Activated CD4-positive, alpha-beta T cell treated with anti-CD3 and anti-CD28 coated beads, Interleukin-2, amount 10 ng/mL, durations not matched to agents 24 days and 14 days (primary cell): ENCODE results near the gene NRXN3. TPM values are rescaled to one million over a fixed set of nuclear protein-coding genes. Genes with fewer than 3 reads are reported as not detected.

Source experiments
- DNase-seq: peaks from one replicate; pipeline ENCODE4 v3.0.0; 2022
- H3K27ac Mint-ChIP-seq: one replicate; pipeline ENCODE4 v1.8.0; 2022; ENCODE audit warnings: mild to moderate bottlenecking, mixed read lengths
- H3K27me3 Mint-ChIP-seq: one replicate; pipeline ENCODE4 v1.8.0; 2022; ENCODE audit warnings: mixed read lengths
- H3K36me3 Mint-ChIP-seq: one replicate; pipeline ENCODE4 v1.8.0; 2022; ENCODE audit warnings: low read depth, mild to moderate bottlenecking, mixed read lengths
- H3K4me1 Mint-ChIP-seq: one replicate; pipeline ENCODE4 v1.8.0; 2021; ENCODE audit warnings: mixed read lengths
- H3K4me3 Mint-ChIP-seq: one replicate; pipeline ENCODE4 v1.8.0; 2022; ENCODE audit warnings: mild to moderate bottlenecking, moderate library complexity, mixed read lengths
- H3K9me3 Mint-ChIP-seq: one replicate; pipeline ENCODE4 v1.8.0; 2021; ENCODE audit warnings: mixed read lengths
- intact Hi-C: fragments of 100-400 bp; cut with micrococcal nuclease; formaldehyde crosslinking; loops from one replicate; pipeline ENCODE4 v1.15.1; 2023
- total RNA-seq: library from RNA; stranded (reverse); gene quantifications from 2 replicates; pipeline ENCODE4 v1.2.3, GENCODE V29; 2022

The NRXN3 gene
- total RNA-seq, 1 donor from 2014 or later = not detected

DNA sequence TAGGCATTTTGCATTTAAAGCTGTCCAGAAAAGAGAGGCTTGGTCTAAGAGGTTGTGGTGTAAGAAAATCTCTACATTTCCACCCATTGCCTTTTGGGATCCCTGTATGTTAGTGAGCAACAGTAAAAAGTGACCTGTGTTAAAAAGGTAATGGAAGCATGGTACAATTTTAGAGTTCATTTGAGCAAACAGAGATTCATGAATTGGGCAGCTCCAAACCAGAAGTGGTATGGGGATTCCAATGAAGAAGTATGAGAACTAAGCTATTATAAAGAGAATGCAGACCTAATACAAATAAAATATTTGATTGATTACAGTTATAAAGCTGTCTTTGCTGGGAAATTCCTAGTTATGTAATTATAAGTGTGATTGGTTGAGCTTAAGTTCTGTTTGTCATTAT is 1134.1 kb downstream of the NRXN3 start:
- H3K9me3 Mint-ChIP-seq = no peaks in the 10 kb centered on the region
- DNase-seq = no peak
- H3K4me1 Mint-ChIP-seq = no peaks in the 10 kb centered on the region
- no peak overlapping the region for H3K4me3 Mint-ChIP-seq
- H3K27ac Mint-ChIP-seq = no peak overlapping the region
- H3K36me3 Mint-ChIP-seq = no peaks in the 10 kb centered on the region
- intact Hi-C loops = no loop called here
- H3K27me3 Mint-ChIP-seq = no peaks in the 10 kb centered on the region

DNA sequence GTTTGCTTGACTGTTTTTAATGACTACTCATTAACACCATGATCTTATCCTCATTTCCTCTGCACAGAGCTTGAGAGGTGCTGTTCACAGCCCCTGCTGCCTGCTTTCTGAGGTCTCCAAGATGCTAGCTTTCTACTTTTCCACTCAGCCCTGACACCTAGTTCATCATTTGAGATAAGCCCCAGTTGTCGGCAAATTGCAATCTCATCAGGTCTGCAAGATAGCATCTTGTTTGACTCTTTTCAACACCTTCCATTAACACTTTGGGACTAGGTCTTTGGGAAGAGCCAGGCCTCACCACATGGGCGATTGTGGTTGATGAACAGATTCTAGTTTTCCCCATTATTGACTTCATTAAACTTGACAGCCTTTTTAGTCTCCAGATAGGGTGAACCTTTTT is 1136.4 kb downstream of the NRXN3 start:
- no peak for DNase-seq
- Mint-ChIP-seq H3K36me3 (no peaks in the 10 kb centered on the region), H3K4me3 (no peak overlapping the region), H3K27ac (no peak overlapping the region), H3K27me3 (no peaks in the 10 kb centered on the region), H3K9me3 (no peaks in the 10 kb centered on the region), H3K4me1 (no peaks in the 10 kb centered on the region)
- intact Hi-C loops = no loop called here

- intact Hi-C loops = no loop called here
- no peaks in the 10 kb centered on the region for H3K4me1 Mint-ChIP-seq
- no peaks in the 10 kb centered on the region for H3K9me3 Mint-ChIP-seq
- H3K27ac Mint-ChIP-seq = no peak overlapping the region
- no peak overlapping the region for H3K4me3 Mint-ChIP-seq
- no peaks in the 10 kb centered on the region for H3K27me3 Mint-ChIP-seq
- no peak for DNase-seq
- no peaks in the 10 kb centered on the region for H3K36me3 Mint-ChIP-seq
Measured at GRCh38 chr14:79318371-79318770, 1148.2 kb downstream of the NRXN3 start.

DNA sequence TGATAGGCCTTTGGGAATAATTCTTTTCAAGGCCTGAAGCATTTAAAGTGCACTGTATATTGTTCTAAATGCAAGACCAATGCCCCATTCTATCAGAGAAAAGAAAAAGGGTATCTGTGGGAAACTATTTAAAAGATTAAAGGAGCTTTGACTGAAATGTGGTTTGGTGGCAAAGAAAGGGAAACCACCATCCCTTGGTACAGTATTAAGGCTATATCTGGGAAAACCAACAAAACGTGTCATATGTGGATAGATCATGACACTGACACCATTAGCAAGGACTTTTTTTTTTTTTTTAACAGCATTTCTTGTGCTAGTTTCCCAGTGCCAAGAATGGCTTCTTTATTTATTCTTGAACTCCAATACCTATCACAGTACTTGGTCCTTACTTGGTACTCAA is 1150.4 kb downstream of the NRXN3 start:
- Mint-ChIP-seq H3K9me3 (no peaks in the 10 kb centered on the region), H3K27ac (no peak overlapping the region), H3K36me3 (no peaks in the 10 kb centered on the region), H3K27me3 (no peaks in the 10 kb centered on the region), H3K4me1 (no peaks in the 10 kb centered on the region), H3K4me3 (no peak overlapping the region)
- intact Hi-C loops = no loop called here
- DNase-seq = no peak

DNA sequence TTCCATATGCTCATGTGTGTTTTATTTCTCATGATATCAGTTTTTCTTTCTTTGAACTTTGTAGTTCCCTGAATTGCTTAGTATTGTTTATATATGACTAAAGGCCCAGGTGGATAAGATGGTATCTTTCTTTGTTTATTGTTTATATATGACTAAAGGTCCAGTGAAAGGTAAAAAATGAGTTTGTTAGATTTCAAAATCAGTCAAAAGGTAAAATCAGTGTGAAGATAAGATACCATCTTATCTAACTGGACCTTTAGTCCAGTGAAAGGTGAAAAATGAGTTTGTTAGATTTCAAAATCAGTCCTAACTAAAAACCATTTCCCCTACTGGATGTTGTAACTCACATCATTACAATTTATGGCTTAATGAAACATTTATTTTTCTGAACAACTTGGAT is 1150.9 kb downstream of the NRXN3 start:
- no peaks in the 10 kb centered on the region for H3K27me3 Mint-ChIP-seq
- DNase-seq = no peak
- H3K36me3 Mint-ChIP-seq = no peaks in the 10 kb centered on the region
- intact Hi-C loops = no loop called here
- no peak overlapping the region for H3K27ac Mint-ChIP-seq
- H3K4me1 Mint-ChIP-seq = no peaks in the 10 kb centered on the region
- H3K9me3 Mint-ChIP-seq = no peaks in the 10 kb centered on the region
- H3K4me3 Mint-ChIP-seq = no peak overlapping the region

- Mint-ChIP-seq H3K4me1 (no peaks in the 10 kb centered on the region), H3K27ac (no peak overlapping the region), H3K27me3 (no peaks in the 10 kb centered on the region), H3K4me3 (no peak overlapping the region), H3K36me3 (no peaks in the 10 kb centered on the region), H3K9me3 (no peaks in the 10 kb centered on the region)
- no peak for DNase-seq
- intact Hi-C loops = no loop called here
Measured at GRCh38 chr14:79325071-79325470, 1154.9 kb downstream of the NRXN3 start.

GRCh38 chr14:79325557-79325956 is 1155.4 kb downstream of the NRXN3 start:
- no peaks in the 10 kb centered on the region for H3K36me3 Mint-ChIP-seq
- H3K4me3 Mint-ChIP-seq = no peak overlapping the region
- intact Hi-C loops = no loop called here
- H3K27ac Mint-ChIP-seq = no peak overlapping the region
- DNase-seq = no peak
- H3K9me3 Mint-ChIP-seq = no peaks in the 10 kb centered on the region
- H3K27me3 Mint-ChIP-seq = no peaks in the 10 kb centered on the region
- no peaks in the 10 kb centered on the region for H3K4me1 Mint-ChIP-seq

GRCh38 chr14:79328863-79329262 is 1158.7 kb downstream of the NRXN3 start:
- intact Hi-C loops = no loop called here

DNA sequence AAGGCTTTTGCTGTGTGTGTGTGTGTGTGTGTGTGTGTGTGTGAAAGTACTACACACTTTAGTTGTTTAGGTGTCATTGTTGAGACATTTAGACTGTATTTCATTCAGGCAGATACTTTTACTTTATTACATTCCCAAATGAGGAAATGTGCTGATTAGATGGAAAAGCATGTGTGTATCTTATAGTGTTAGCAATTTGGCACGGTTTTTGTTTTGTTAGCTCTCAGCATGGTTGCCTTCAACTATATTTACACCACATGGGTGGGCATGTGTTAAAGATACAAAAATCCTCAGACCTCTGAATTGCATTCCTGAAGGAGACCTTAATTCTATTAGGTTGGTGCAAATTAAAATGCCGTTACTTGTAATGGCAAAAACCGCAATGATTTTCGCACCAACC is 1161.7 kb downstream of the NRXN3 start:
- DNase-seq = no peak
- Mint-ChIP-seq H3K4me1 (no peaks in the 10 kb centered on the region), H3K36me3 (no peaks in the 10 kb centered on the region), H3K27ac (no peak overlapping the region), H3K4me3 (no peak overlapping the region), H3K9me3 (no peaks in the 10 kb centered on the region), H3K27me3 (no peaks in the 10 kb centered on the region)
- intact Hi-C loops = no loop called here

More at GRCh38 chr14:79328863-79329262, 1158.7 kb downstream of the NRXN3 start:
- no peak overlapping the region for H3K27ac Mint-ChIP-seq
- no peak overlapping the region for H3K4me3 Mint-ChIP-seq
- H3K4me1 Mint-ChIP-seq = no peaks in the 10 kb centered on the region
- DNase-seq = no peak
- no peaks in the 10 kb centered on the region for H3K9me3 Mint-ChIP-seq
- no peaks in the 10 kb centered on the region for H3K27me3 Mint-ChIP-seq
- no peaks in the 10 kb centered on the region for H3K36me3 Mint-ChIP-seq

DNA sequence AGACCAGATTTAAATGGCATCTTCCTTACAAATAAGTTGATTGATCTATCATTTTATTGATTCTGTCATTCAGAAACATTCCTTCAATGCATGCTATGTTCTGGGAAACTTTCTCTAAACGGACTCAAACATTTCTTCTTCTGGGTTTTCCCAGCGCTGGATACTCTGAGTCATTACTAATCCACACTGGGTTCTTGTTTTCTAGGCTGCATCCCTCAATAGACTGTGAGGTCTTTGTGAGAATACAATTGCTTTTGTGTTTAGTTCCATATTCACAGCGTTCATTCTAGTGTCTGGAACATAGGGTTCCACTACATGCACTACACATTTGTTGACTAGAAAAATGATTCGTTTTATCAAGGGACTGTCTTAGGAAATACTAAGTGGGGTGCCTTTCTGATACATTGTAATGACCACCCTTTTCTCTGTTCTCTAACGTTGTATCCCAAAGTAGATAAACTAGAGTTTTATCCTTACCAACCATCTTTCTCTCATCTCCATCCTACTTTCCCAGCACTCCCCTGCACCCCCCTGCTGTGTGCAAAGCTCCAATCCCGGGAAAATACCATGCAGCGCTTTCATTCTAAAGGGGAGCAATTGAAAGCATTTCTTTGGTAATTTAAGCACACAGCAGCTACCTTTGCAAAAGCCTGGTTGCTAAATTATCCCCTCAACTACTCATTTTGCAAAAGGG is 1162.5 kb downstream of the NRXN3 start:
- Mint-ChIP-seq H3K27me3 (no peaks in the 10 kb centered on the region), H3K9me3 (no peaks in the 10 kb centered on the region)

DNA sequence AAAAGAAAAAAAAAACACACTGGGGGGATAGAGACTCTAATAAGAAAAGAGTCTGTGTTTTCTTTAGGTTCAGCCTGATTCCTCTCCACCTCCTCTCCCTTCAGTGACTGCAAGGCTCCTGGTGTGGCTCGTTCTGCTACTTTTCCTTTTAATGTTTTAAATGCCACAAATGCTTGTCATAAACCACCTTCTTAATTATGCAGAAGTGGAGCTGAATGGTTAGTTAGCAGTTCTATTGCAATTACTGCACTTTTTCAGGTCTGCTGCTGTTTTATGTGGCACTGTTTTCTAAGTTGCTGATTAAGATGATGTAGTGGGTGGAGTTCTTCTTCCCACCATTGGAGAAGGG is 1163.0 kb downstream of the NRXN3 start:
- intact Hi-C loops = no loop called here
- Mint-ChIP-seq H3K27me3 (no peaks in the 10 kb centered on the region), H3K4me1 (no peaks in the 10 kb centered on the region), H3K27ac (no peak overlapping the region), H3K36me3 (no peaks in the 10 kb centered on the region), H3K9me3 (no peaks in the 10 kb centered on the region), H3K4me3 (no peak overlapping the region)
- DNase-seq = no peak

More for the DNA sequence above, 1162.5 kb downstream of the NRXN3 start:
- DNase-seq = no peak
- Mint-ChIP-seq H3K27ac (no peak overlapping the region), H3K4me3 (no peak overlapping the region), H3K36me3 (no peaks in the 10 kb centered on the region), H3K4me1 (no peaks in the 10 kb centered on the region)
- intact Hi-C loops = no loop called here

GRCh38 chr14:79334272-79334671 is 1164.1 kb downstream of the NRXN3 start:
- Mint-ChIP-seq H3K4me3 (no peak overlapping the region), H3K27me3 (no peaks in the 10 kb centered on the region), H3K27ac (no peak overlapping the region), H3K4me1 (no peaks in the 10 kb centered on the region), H3K9me3 (no peaks in the 10 kb centered on the region), H3K36me3 (no peaks in the 10 kb centered on the region)
- DNase-seq = no peak
- intact Hi-C loops = no loop called here

- Mint-ChIP-seq H3K4me1 (no peaks in the 10 kb centered on the region), H3K36me3 (no peaks in the 10 kb centered on the region), H3K9me3 (no peaks in the 10 kb centered on the region), H3K27ac (no peak overlapping the region), H3K4me3 (no peak overlapping the region), H3K27me3 (no peaks in the 10 kb centered on the region)
- intact Hi-C loops = no loop called here
- DNase-seq = no peak
Measured at GRCh38 chr14:79337761-79338160, 1167.6 kb downstream of the NRXN3 start.

DNA sequence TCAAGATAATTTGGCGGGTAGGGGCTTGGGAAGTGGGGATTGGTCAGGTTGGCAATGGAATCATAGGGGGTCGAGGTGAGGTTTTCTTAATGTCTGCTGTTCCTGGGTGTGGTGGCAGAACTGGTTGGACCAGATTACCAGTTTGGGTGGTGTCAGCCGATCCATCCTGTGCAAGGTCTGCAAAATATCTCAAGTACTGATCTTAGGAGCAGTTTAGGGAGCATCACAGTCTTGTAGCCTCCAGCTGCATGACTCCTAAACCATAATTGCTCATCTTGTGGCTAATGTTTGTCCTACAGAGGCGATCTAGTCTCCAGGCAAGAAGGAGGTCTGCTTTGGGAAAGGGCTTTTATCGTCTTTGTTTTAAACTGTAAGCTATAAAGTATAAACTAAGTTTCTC is 1172.8 kb downstream of the NRXN3 start:
- no peaks in the 10 kb centered on the region for H3K36me3 Mint-ChIP-seq
- intact Hi-C loops = no loop called here
- H3K9me3 Mint-ChIP-seq = no peaks in the 10 kb centered on the region
- no peak overlapping the region for H3K27ac Mint-ChIP-seq
- DNase-seq = no peak
- H3K4me3 Mint-ChIP-seq = no peak overlapping the region
- H3K4me1 Mint-ChIP-seq = no peaks in the 10 kb centered on the region
- H3K27me3 Mint-ChIP-seq = no peaks in the 10 kb centered on the region

DNA sequence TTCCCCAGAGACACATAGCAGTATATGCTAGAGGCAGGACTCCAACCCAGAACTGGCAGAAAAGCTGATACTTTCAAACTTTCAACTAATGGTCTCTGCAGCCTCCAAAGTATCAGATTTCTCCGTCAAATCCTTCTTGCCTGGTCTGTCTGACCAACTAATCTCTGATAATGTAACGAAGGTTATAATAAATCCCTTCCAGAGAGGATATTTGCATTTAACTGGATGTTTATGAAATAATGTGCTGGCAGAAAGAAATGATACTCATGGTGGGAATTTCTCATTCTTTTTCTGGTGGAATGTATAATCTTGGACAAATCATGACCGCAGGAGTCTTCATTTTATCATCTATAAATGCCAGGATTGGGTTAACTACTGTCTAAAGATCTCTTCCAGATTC is 1180.8 kb downstream of the NRXN3 start:
- Mint-ChIP-seq H3K4me3 (no peak overlapping the region), H3K27me3 (no peaks in the 10 kb centered on the region), H3K27ac (no peak overlapping the region), H3K36me3 (no peaks in the 10 kb centered on the region), H3K9me3 (no peaks in the 10 kb centered on the region), H3K4me1 (no peaks in the 10 kb centered on the region)
- intact Hi-C loops = no loop called here
- no peak for DNase-seq
